Measurements from ENCODE around the gene UCHL3.

GRCh38 chr13:75569576-75569975 is 20.0 kb downstream of the UCHL3 start:
- TF ChIP-seq POLR2AphosphoS5 (IDR thresholded peaks at IDR 0.05; ENCODE audit: low read depth, low read length) = no peak
- no peak for TF ChIP-seq YY1 (IDR thresholded peaks at IDR 0.05; ENCODE audit: low read depth, low read length)
- no peak for TF ChIP-seq RNF2 (IDR thresholded peaks at IDR 0.05; ENCODE audit: borderline replicate concordance, low read depth, low read length, missing control alignments, poor library complexity, severe bottlenecking)

Data from H1 (cell line).